ENCODE data around the gene RPS29. TPM values are rescaled to one million over a fixed set of nuclear protein-coding genes. Genes with fewer than 3 reads are reported as not detected.

The RPS29 gene
- polyA plus RNA-seq, 2 of the 4 experiments (the other 2 are of a cell fraction) = 3,539 to 3,909 TPM

- H3K4me3 ChIP-seq = no peak overlapping the region
- ATAC-seq (no peak), DNase-seq (ENCODE audit: low read depth in 1 of 2, low spot score in 1 of 2) (no peak), FAIRE-seq (no peak)
- H3K27ac ChIP-seq = no peak overlapping the region
- H3K9me3 ChIP-seq = peaks cover 8% of the 10 kb centered on the region; the same call in 2 of the 3 replicates
- H3K4me1 ChIP-seq = peaks cover 5% of the 10 kb centered on the region; the same call in 2 of the 3 replicates
- ChIA-PET CTCF (interaction anchor here (1.8 kb wide), 1 partner anchor 83 kb away, joined by 4 read pairs; no protein-coding TSS in a partner anchor), POLR2A (no interaction called here)
- 45% methylated on average over 6 of the region's 6 CpGs for WGBS (ENCODE audit: missing lambda C conversion rate)
- no peak overlapping the region for H3K4me2 ChIP-seq
- TF ChIP-seq HEYL (CRISPR knock-in tag; IDR thresholded peaks at IDR 0.05) (no peak), MAZ (IDR thresholded peaks at IDR 0.05; ENCODE audit: borderline replicate concordance, low read depth, low read length) (no peak), ZC3H11A (IDR thresholded peaks at IDR 0.05) (no peak), ZFP36 (IDR thresholded peaks at IDR 0.05; ENCODE audit: borderline replicate concordance, partially characterized antibody) (no peak), MYC (IDR thresholded peaks at IDR 0.05; ENCODE audit: borderline replicate concordance, low read length) (no peak), ZSCAN20 (CRISPR knock-in tag; IDR thresholded peaks at IDR 0.05) (no peak), CTCF (IDR thresholded peaks at IDR 0.05) (no peak), NPAS2 (CRISPR knock-in tag; IDR thresholded peaks at IDR 0.05; ENCODE audit: borderline replicate concordance) (no peak), CHD2 (IDR thresholded peaks at IDR 0.05; ENCODE audit: low read length, partially characterized antibody) (no peak)
Observed at GRCh38 chr14:49545071-49545470, 41.1 kb downstream of the RPS29 start.

GRCh38 chr14:49541049-49541448 lies 45.1 kb downstream of the RPS29 start:
- ChIA-PET CTCF (no interaction called here), POLR2A (no interaction called here)
- no peak for ATAC-seq
- no peak for FAIRE-seq
- Histone ChIP-seq H3K4me3 (no peak overlapping the region), H3K9me3 (peaks cover 8% of the 10 kb centered on the region; the same call in 2 of the 3 replicates), H3K27ac (no peak overlapping the region), H3K4me2 (no peak overlapping the region), H3K4me1 (no peaks in the 10 kb centered on the region)
- 14% methylated on average over 2 of the region's 2 CpGs for WGBS (ENCODE audit: missing lambda C conversion rate)
- DNase-seq (ENCODE audit: low read depth in 1 of 2, low spot score in 1 of 2) = no peak
- no peak for TF ChIP-seq KDM1A (IDR thresholded peaks at IDR 0.05; ENCODE audit: low read depth)
- no peak for TF ChIP-seq MAX (IDR thresholded peaks at IDR 0.05)
- no peak for TF ChIP-seq ZFP36 (IDR thresholded peaks at IDR 0.05; ENCODE audit: borderline replicate concordance, partially characterized antibody)
- no peak for TF ChIP-seq USF2 (IDR thresholded peaks at IDR 0.05)
- TF ChIP-seq EHF (CRISPR knock-in tag; IDR thresholded peaks at IDR 0.05) = no peak
- TF ChIP-seq POLR2A (IDR thresholded peaks at IDR 0.05; ENCODE audit: low read length) = no peak
- no peak for TF ChIP-seq ELK1 (IDR thresholded peaks at IDR 0.05; ENCODE audit: low read depth, low read length)
- no peak for TF ChIP-seq CTCF (IDR thresholded peaks at IDR 0.05)
- TF ChIP-seq ZNF302 (CRISPR knock-in tag; IDR thresholded peaks at IDR 0.05) = no peak
- TF ChIP-seq FOSB (CRISPR knock-in tag; IDR thresholded peaks at IDR 0.05) = no peak
- TF ChIP-seq MYC (IDR thresholded peaks at IDR 0.05; ENCODE audit: borderline replicate concordance, low read length) = no peak
- no peak for TF ChIP-seq RAD21 (conservative IDR thresholded peaks at IDR 0.05 in 1 of 2, IDR thresholded peaks at IDR 0.05 in 1 of 2)
- TF ChIP-seq PHF8 (IDR thresholded peaks at IDR 0.05; ENCODE audit: borderline replicate concordance, low read depth) = no peak
- TF ChIP-seq POLR2AphosphoS2 (conservative IDR thresholded peaks at IDR 0.05; ENCODE audit: low read length) = no peak
- TF ChIP-seq HOXB13 (CRISPR knock-in tag; IDR thresholded peaks at IDR 0.05; ENCODE audit: low read depth) = no peak
- no peak for TF ChIP-seq ZSCAN20 (CRISPR knock-in tag; IDR thresholded peaks at IDR 0.05)
- TF ChIP-seq RFX5 (IDR thresholded peaks at IDR 0.05) = no peak
- no peak for TF ChIP-seq FOSL2 (IDR thresholded peaks at IDR 0.05)
- TF ChIP-seq FOSL2 (CRISPR knock-in tag; IDR thresholded peaks at IDR 0.05) = no peak
- no peak for TF ChIP-seq EP300 (IDR thresholded peaks at IDR 0.05)
